Natural killer cell (primary cell): Measurements from ENCODE around the gene ABCA8. TPM values are rescaled to one million over a fixed set of nuclear protein-coding genes. Genes with fewer than 3 reads are reported as not detected.

Experiments
- ATAC-seq, 3 donors: fragments of 150-1000 bp in 2 of 3; fragments of 200-7000 bp in 1 of 3; cut with Tn5 transposase; 1 replicate in 1 of 3; 2 replicates in 2 of 3; pipeline ENCODE4 v1.10.0; 2021; ENCODE audit warnings: mild to moderate bottlenecking in 2 of 3, moderate library complexity in 2 of 3
- DNase-seq, 2 donors: peaks; one replicate each; pipeline versions ENCODE4 v3.0.0 to v3.0.0-alpha.2; 2013 to 2021; ENCODE audit warnings: mixed read lengths in 1 of 2
- H3K27ac ChIP-seq: one replicate; pipeline ENCODE4 v1.5.1; 2013; ENCODE audit warnings: mild to moderate bottlenecking, low read length
- H3K27me3 ChIP-seq: one replicate; pipeline ENCODE4 v1.6.1; 2013; ENCODE audit warnings: low read length; ENCODE audit not compliant: control insufficient read depth, insufficient read depth
- H3K36me3 ChIP-seq: one replicate; pipeline ENCODE4 v1.6.1; 2013; ENCODE audit warnings: low read length; ENCODE audit not compliant: control insufficient read depth, insufficient read depth
- H3K4me1 ChIP-seq: one replicate; pipeline ENCODE4 v1.6.1; 2013; ENCODE audit warnings: low read length; ENCODE audit not compliant: control insufficient read depth, insufficient read depth
- H3K4me3 ChIP-seq: one replicate; pipeline ENCODE4 v1.5.1; 2013; ENCODE audit warnings: low read length
- H3K9me3 ChIP-seq: one replicate; pipeline ENCODE4 v1.6.1; 2013; ENCODE audit warnings: low read length; ENCODE audit not compliant: control insufficient read depth, insufficient read depth
- H3K27ac Mint-ChIP-seq, 2 donors: one replicate each; pipeline ENCODE4 v1.8.0; 2022; ENCODE audit warnings: mild to moderate bottlenecking in 2 of 2, mixed read lengths in 2 of 2, moderate library complexity in 1 of 2
- H3K27me3 Mint-ChIP-seq, 2 donors: one replicate each; pipeline ENCODE4 v1.8.0; 2022; ENCODE audit warnings: low read depth in 2 of 2, mixed read lengths in 2 of 2
- H3K36me3 Mint-ChIP-seq: one replicate; pipeline ENCODE4 v1.8.0; 2022; ENCODE audit warnings: mixed read lengths
- H3K4me1 Mint-ChIP-seq, 2 donors: one replicate each; pipeline ENCODE4 v1.8.0; 2022; ENCODE audit warnings: mixed read lengths in 2 of 2
- H3K4me3 Mint-ChIP-seq: one replicate; pipeline ENCODE4 v1.8.0; 2022; ENCODE audit warnings: mild to moderate bottlenecking, moderate library complexity, mixed read lengths
- H3K9me3 Mint-ChIP-seq, 2 donors: one replicate each; pipeline ENCODE4 v1.8.0; 2022; ENCODE audit warnings: mixed read lengths in 2 of 2
- CTCF ChIP-seq: fragments of 200-600 bp; IDR thresholded peaks from one replicate; pipeline ENCODE4 v1.8.0; 2022; ENCODE audit warnings: antibody characterized with exemption
- WGBS: methylation state at CpG from one replicate; pipeline ENCODE4 v1.1.7; 2013; ENCODE audit warnings: missing lambda C conversion rate; ENCODE audit not compliant: insufficient coverage; 5-methylcytosine and 5-hydroxymethylcytosine counted together
- intact Hi-C: fragments of 100-400 bp; cut with micrococcal nuclease; formaldehyde crosslinking; loops from one replicate; pipeline ENCODE4 v1.14.2; 2022
- total RNA-seq, 4 donors: library from RNA; stranded (reverse); fragments of 120-200 nt in 1 of 4; gene quantifications; one replicate each; pipeline versions ENCODE4 v1.2.3 to v1.2.4, GENCODE V29; 2013 to 2022

ABCA8 gene
- total RNA-seq, 3 donors from 2014 or later (not counting 1 experiment from before 2014, with no cell fraction given) = not detected

GRCh38 chr17:68937890-68938514 is 17.2 kb downstream of the ABCA8 start:
- TF ChIP-seq CTCF = no peak
- peaks cover 3 to 32% of the 10 kb centered on the region in 2 donors for H3K27me3 Mint-ChIP-seq
- no peaks in the 10 kb centered on the region for H3K9me3 Mint-ChIP-seq
- Histone ChIP-seq H3K4me1 (no peaks in the 10 kb centered on the region), H3K27me3 (no peaks in the 10 kb centered on the region), H3K27ac (no peak overlapping the region), H3K9me3 (no peaks in the 10 kb centered on the region), H3K4me3 (no peak overlapping the region), H3K36me3 (no peaks in the 10 kb centered on the region)
- no peak overlapping the region for H3K27ac Mint-ChIP-seq
- WGBS = 78% methylated on average over 7 of the region's 8 CpGs
- no peak overlapping the region for H3K4me3 Mint-ChIP-seq
- ATAC-seq (no peak), DNase-seq (no peak)
- H3K4me1 Mint-ChIP-seq = no peaks in the 10 kb centered on the region
- no peaks in the 10 kb centered on the region for H3K36me3 Mint-ChIP-seq
- intact Hi-C loops = no loop called here

DNA sequence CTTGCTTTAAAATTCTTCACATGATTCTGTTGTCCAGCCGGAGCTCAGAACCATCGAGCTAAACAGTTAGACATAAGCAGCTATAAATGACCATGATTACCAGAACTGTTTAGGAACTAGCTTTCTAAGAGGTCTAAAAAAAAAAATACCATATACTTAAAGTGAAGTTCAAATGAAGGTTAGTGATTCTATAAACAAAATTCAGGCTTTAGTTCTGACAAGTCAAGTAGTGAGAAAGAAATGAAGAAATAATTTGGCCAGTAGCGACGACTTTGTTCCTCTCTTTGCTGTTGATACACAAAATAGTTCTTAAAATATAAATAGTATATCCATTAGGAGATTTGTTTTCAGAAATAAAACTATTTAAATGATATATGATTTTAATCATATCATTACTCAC is 27.7 kb downstream of the ABCA8 start:
- ATAC-seq (no peak), DNase-seq (no peak)
- H3K4me3 ChIP-seq = no peak overlapping the region
- no peak overlapping the region for H3K27ac Mint-ChIP-seq
- TF ChIP-seq CTCF = no peak
- WGBS = 88% methylated on average over 1 of the region's 4 CpGs
- H3K9me3 Mint-ChIP-seq = no peaks in the 10 kb centered on the region
- H3K27me3 ChIP-seq = no peaks in the 10 kb centered on the region
- H3K27me3 Mint-ChIP-seq = peaks cover 9 to 10% of the 10 kb centered on the region in 2 donors
- no peaks in the 10 kb centered on the region for H3K36me3 ChIP-seq
- no peaks in the 10 kb centered on the region for H3K4me1 Mint-ChIP-seq
- intact Hi-C loops = no loop called here
- no peaks in the 10 kb centered on the region for H3K4me1 ChIP-seq
- no peak overlapping the region for H3K4me3 Mint-ChIP-seq
- H3K36me3 Mint-ChIP-seq = no peaks in the 10 kb centered on the region
- no peaks in the 10 kb centered on the region for H3K9me3 ChIP-seq
- no peak overlapping the region for H3K27ac ChIP-seq

DNA sequence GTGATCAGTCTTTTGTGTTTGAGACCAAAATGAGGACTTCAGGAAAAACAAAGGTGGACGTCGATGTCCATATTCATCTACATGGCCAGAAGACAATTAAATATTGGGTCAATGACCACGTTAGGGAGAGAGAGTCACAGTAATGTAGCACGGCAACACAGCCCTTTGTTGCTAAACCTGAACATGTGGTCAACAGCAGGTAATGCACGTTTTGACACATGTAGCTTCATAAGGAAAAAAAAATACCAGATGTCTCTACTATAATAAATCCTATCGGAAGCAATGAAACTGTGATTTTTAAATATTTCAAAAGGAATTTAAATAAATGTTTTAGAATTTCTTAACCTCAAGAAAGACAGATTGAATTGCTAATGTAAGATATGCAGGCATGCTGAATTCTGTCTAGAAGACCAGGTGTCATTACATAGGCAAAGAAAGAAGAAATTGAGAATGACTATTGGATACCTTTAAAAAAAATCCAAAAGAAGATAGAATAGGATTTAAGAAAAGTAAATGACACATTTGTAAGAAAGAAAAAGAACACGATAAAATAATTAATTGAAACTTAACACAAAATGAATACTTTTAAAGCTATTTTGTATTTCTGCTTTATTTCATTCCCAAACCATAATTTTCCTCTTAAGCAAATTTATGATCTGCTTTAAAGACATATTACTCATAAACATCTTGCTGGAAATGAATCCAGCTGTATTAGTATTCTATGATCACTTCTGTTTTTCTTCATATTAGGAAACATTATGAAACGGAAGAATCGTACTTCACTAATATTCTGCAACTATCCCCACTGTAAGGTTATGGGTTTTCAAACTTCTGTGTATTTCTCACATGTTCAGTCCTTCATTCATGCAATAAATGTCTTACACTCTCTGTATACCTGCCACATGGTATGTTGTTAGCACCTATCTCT is 30.1 kb downstream of the ABCA8 start:
- no peak overlapping the region for H3K27ac ChIP-seq
- 97% methylated on average over 4 of the region's 9 CpGs for WGBS
- intact Hi-C loops = no loop called here
- TF ChIP-seq CTCF = no peak
- ATAC-seq (no peak), DNase-seq (no peak)
- H3K4me3 ChIP-seq = no peak overlapping the region
- Mint-ChIP-seq H3K4me1 (no peaks in the 10 kb centered on the region), H3K36me3 (no peaks in the 10 kb centered on the region), H3K9me3 (peaks cover 0 to 1% of the 10 kb centered on the region in 2 donors), H3K4me3 (no peak overlapping the region), H3K27me3 (peaks cover 6 to 9% of the 10 kb centered on the region in 2 donors), H3K27ac (no peak overlapping the region)
- H3K27me3 ChIP-seq = no peaks in the 10 kb centered on the region
- H3K36me3 ChIP-seq = no peaks in the 10 kb centered on the region
- no peaks in the 10 kb centered on the region for H3K4me1 ChIP-seq
- no peaks in the 10 kb centered on the region for H3K9me3 ChIP-seq
